ENCODE results near the gene EIF4H.

DNA sequence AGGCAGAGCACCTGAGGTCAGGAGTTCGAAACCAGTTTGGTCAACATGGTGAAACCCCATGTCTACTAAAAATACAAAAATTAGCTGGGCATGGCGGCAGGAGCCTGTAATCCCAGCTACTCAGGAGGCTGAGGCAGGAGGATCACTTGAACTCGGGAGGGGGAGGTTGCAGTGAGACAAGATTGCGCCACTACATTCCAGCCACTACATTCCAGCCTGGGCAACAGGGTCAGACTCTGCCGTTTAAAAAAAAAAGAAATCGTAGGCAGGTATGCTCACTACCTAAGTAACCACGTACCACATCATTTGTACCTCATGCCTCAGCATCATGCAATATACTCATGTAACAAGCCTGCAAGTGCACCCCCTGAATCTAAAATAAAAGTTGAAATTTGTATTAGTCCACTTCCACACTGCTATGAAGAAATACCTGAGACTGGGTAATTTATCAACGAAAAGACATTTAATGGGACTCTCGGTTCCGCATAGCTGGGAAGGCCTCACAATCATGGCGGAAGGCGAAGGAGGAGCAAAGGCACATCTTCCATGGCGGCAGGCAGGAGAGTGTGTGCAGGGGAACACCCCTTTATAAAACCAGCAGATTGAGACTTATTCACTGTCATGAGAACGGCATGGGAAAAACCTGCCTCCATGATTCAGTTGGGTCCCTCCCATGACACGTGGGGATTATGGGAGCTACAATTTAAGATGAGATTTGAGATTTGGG, 8.1 kb upstream of the EIF4H start:
- TF ChIP-seq, protein P1, sequence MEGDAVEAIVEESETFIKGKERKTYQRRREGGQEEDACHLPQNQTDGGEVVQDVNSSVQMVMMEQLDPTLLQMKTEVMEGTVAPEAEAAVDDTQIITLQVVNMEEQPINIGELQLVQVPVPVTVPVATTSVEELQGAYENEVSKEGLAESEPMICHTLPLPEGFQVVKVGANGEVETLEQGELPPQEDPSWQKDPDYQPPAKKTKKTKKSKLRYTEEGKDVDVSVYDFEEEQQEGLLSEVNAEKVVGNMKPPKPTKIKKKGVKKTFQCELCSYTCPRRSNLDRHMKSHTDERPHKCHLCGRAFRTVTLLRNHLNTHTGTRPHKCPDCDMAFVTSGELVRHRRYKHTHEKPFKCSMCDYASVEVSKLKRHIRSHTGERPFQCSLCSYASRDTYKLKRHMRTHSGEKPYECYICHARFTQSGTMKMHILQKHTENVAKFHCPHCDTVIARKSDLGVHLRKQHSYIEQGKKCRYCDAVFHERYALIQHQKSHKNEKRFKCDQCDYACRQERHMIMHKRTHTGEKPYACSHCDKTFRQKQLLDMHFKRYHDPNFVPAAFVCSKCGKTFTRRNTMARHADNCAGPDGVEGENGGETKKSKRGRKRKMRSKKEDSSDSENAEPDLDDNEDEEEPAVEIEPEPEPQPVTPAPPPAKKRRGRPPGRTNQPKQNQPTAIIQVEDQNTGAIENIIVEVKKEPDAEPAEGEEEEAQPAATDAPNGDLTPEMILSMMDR (conservative IDR thresholded peaks at IDR 0.05; ENCODE audit: low read depth, low read length), result no peak
- TF ChIP-seq EZH2phosphoT487 (IDR thresholded peaks at IDR 0.05; ENCODE audit: borderline replicate concordance, low read length), result no peak

Data from PC-3 (cell line).